Adrenal gland (tissue), 5 donors: ENCODE measurements around the gene FPGS.

Experiments used
- POLR2A ChIP-seq, 2 donors: fragments of 450-650 bp; IDR thresholded peaks; one replicate each; pipeline ENCODE4 v1.6.1; 2017; ENCODE audit warnings: antibody characterized with exemption in 2 of 2, mild to moderate bottlenecking in 2 of 2, moderate library complexity in 1 of 2
- TF ChIP-seq, protein P1 (sequence below), 6 experiments: fragments of 450-650 bp in 4 of 6; fragments of 200-600 bp in 2 of 6; sonication (generic) in 1 of 6; IDR thresholded peaks; 1 replicate in 5 of 6; 2 replicates in 1 of 6; pipeline versions ENCODE4 v1.5.1 to v1.8.0; 2016 to 2021; ENCODE audit warnings: antibody characterized with exemption in 6 of 6, mild to moderate bottlenecking in 2 of 6, moderate library complexity in 1 of 6
- donor health status: DM: no; HTN: no; CAD: no.

- TF ChIP-seq, protein P1, sequence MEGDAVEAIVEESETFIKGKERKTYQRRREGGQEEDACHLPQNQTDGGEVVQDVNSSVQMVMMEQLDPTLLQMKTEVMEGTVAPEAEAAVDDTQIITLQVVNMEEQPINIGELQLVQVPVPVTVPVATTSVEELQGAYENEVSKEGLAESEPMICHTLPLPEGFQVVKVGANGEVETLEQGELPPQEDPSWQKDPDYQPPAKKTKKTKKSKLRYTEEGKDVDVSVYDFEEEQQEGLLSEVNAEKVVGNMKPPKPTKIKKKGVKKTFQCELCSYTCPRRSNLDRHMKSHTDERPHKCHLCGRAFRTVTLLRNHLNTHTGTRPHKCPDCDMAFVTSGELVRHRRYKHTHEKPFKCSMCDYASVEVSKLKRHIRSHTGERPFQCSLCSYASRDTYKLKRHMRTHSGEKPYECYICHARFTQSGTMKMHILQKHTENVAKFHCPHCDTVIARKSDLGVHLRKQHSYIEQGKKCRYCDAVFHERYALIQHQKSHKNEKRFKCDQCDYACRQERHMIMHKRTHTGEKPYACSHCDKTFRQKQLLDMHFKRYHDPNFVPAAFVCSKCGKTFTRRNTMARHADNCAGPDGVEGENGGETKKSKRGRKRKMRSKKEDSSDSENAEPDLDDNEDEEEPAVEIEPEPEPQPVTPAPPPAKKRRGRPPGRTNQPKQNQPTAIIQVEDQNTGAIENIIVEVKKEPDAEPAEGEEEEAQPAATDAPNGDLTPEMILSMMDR (IDR thresholded peaks at IDR 0.05) = no peak
- TF ChIP-seq POLR2A (IDR thresholded peaks at IDR 0.05) = peak; percentile 27 to 58
Observed at GRCh38 chr9:127854184-127854806, 51.6 kb downstream of the FPGS start, which contains the start of gene ENG.
